Stomach (tissue), 9 donors: ENCODE measurements around the gene SH3BP4. TPM values are rescaled to one million over a fixed set of nuclear protein-coding genes. Genes with fewer than 3 reads are reported as not detected.

Experiments used
- DNase-seq, 2 donors: peaks; one replicate each; pipeline versions ENCODE4 v3.0.0 to v3.0.0-alpha.2; 2013 to 2019
- H3K27ac ChIP-seq, 5 donors: fragments of 200-600 bp in 4 of 5; sonication (generic) in 4 of 5; one replicate each; pipeline ENCODE4 v1.5.1; 2013 to 2019; ENCODE audit warnings: mild to moderate bottlenecking in 1 of 5, moderate library complexity in 1 of 5
- H3K27me3 ChIP-seq, 3 donors: fragments of 200-600 bp; sonication (generic); one replicate each; pipeline ENCODE4 v1.5.1; 2017 to 2019; ENCODE audit warnings: mixed run types in 1 of 3
- H3K36me3 ChIP-seq, 4 donors: fragments of 200-600 bp; sonication (generic); 1 replicate in 3 of 4; 2 replicates in 1 of 4; pipeline ENCODE4 v1.5.1; 2016 to 2019
- H3K4me1 ChIP-seq, 4 donors: fragments of 200-600 bp; sonication (generic); one replicate each; pipeline ENCODE4 v1.5.1; 2016 to 2019
- H3K4me3 ChIP-seq, 4 donors: fragments of 200-600 bp; sonication (generic) in 3 of 4; one replicate each; pipeline ENCODE4 v1.5.1; 2016 to 2019; ENCODE audit warnings: mild to moderate bottlenecking in 1 of 4
- H3K9me3 ChIP-seq, 4 donors: fragments of 200-600 bp; sonication (generic); one replicate each; pipeline ENCODE4 v1.5.1; 2016 to 2019
- CTCF ChIP-seq, 7 experiments: fragments of 450-650 bp in 4 of 7; fragments of 200-600 bp in 3 of 7; sonication (generic) in 3 of 7; IDR thresholded peaks; one replicate each; pipeline ENCODE4 v1.5.1; 2016 to 2019; ENCODE audit warnings: antibody characterized with exemption in 7 of 7, control low read depth in 2 of 7, mild to moderate bottlenecking in 1 of 7
- EP300 ChIP-seq: sonication (generic); formaldehyde crosslinking; IDR thresholded peaks from one replicate; pipeline ENCODE4 v1.6.1; 2017; ENCODE audit warnings: antibody characterized with exemption
- POLR2A ChIP-seq, 4 donors: fragments of 450-650 bp; IDR thresholded peaks; one replicate each; pipeline ENCODE4 v1.6.1; 2016; ENCODE audit warnings: antibody characterized with exemption in 4 of 4, control low read depth in 2 of 4, mild to moderate bottlenecking in 1 of 4, moderate library complexity in 1 of 4
- POLR2AphosphoS5 ChIP-seq, 3 donors: sonication (generic); formaldehyde crosslinking; IDR thresholded peaks; one replicate each; pipeline ENCODE4 v1.6.1; 2016; ENCODE audit warnings: antibody characterized with exemption in 3 of 3
- WGBS, 5 donors: extraction: QIAGEN DNeasy Blood & Tissue Kit in 3 of 5; methylation state at CpG; one replicate each; pipeline versions ENCODE4 v1.1.5 to v1.1.7; 2013 to 2018; 5-methylcytosine and 5-hydroxymethylcytosine counted together
- intact Hi-C: fragments of 100-400 bp; cut with DNase I; formaldehyde crosslinking; loops from one replicate; pipeline ENCODE4 v1.15.1; 2023; ENCODE audit warnings: low total_unique reads
- polyA plus RNA-seq, 3 donors: library from polyadenylated mRNA; stranded (reverse); fragments of 200-250 nt; gene quantifications; one replicate each; pipeline ENCODE4 v1.2.3, GENCODE V29; 2013
- total RNA-seq, 5 donors: library from RNA; depleted of rRNA; stranded (reverse); fragments of >200 nt; gene quantifications; one replicate each; pipeline versions ENCODE4 v1.1.0 to v1.2.3, GENCODE V29; 2014 to 2016
- donor health status: healthy with polysubstance abuse.
- donor health status: Bipolar disorder and iron deficiency.
- donor health status: healthy.

The SH3BP4 gene
- total and polyA plus RNA-seq, 8 donors: 10.2 to 54.0 (median 18.8) TPM

GRCh38 chr2:235082578-235083338 lies 130.9 kb downstream of the SH3BP4 start:
- intact Hi-C loops: no loop called here
- 76 to 85% (median 83%) methylated on average over 8 of the region's 8 CpGs for WGBS, 5 donors
- TF ChIP-seq POLR2AphosphoS5 (IDR thresholded peaks at IDR 0.05) (no peak), EP300 (no peak), CTCF (IDR thresholded peaks at IDR 0.05) (no peak), POLR2A (IDR thresholded peaks at IDR 0.05) (no peak)

GRCh38 chr2:235083822-235084221 lies 132.0 kb downstream of the SH3BP4 start:
- intact Hi-C loops: no loop called here
- WGBS, 5 donors: 73 to 93% (median 88%) methylated on average over 3 of the region's 3 CpGs

More at GRCh38 chr2:235082578-235083338, 130.9 kb downstream of the SH3BP4 start:
- Histone ChIP-seq H3K4me3 (no peak overlapping the region), H3K9me3 (no peaks in the 10 kb centered on the region), H3K4me1 (peaks cover 0 to 6% (median 2%) of the 10 kb centered on the region in 4 donors), H3K27ac (no peak overlapping the region), H3K36me3 (no peaks in the 10 kb centered on the region), H3K27me3 (no peaks in the 10 kb centered on the region)
- no peak for DNase-seq

GRCh38 chr2:235084424-235084823 lies 132.6 kb downstream of the SH3BP4 start:
- Histone ChIP-seq H3K27me3 (peaks cover 0 to 5% (median 0%) of the 10 kb centered on the region in 3 donors), H3K27ac (no peak overlapping the region), H3K4me1 (peaks cover 0 to 14% (median 10%) of the 10 kb centered on the region in 4 donors), H3K4me3 (no peak overlapping the region), H3K36me3 (no peaks in the 10 kb centered on the region), H3K9me3 (no peaks in the 10 kb centered on the region)
- intact Hi-C loops: no loop called here
- no peak for TF ChIP-seq EP300
- no peak for TF ChIP-seq CTCF (IDR thresholded peaks at IDR 0.05)
- no peak for TF ChIP-seq POLR2A (IDR thresholded peaks at IDR 0.05)
- TF ChIP-seq POLR2AphosphoS5 (IDR thresholded peaks at IDR 0.05): no peak
- WGBS, 5 donors: 90 to 95% (median 92%) methylated on average over 5 of the region's 5 CpGs
- no peak for DNase-seq

More at GRCh38 chr2:235083822-235084221, 132.0 kb downstream of the SH3BP4 start:
- DNase-seq: no peak
- no peak overlapping the region for H3K4me3 ChIP-seq
- no peaks in the 10 kb centered on the region for H3K9me3 ChIP-seq
- peaks cover 0 to 14% (median 10%) of the 10 kb centered on the region in 4 donors for H3K4me1 ChIP-seq
- TF ChIP-seq CTCF (IDR thresholded peaks at IDR 0.05) (no peak), POLR2A (IDR thresholded peaks at IDR 0.05) (no peak), EP300 (no peak), POLR2AphosphoS5 (IDR thresholded peaks at IDR 0.05) (no peak)
- no peak overlapping the region for H3K27ac ChIP-seq
- H3K36me3 ChIP-seq: no peaks in the 10 kb centered on the region
- peaks cover 0 to 5% (median 0%) of the 10 kb centered on the region in 3 donors for H3K27me3 ChIP-seq

- Histone ChIP-seq H3K36me3 (no peaks in the 10 kb centered on the region), H3K27me3 (peaks cover 0 to 5% (median 0%) of the 10 kb centered on the region in 3 donors), H3K27ac (no peak overlapping the region), H3K4me3 (no peak overlapping the region), H3K9me3 (no peaks in the 10 kb centered on the region), H3K4me1 (peaks cover 0 to 14% (median 10%) of the 10 kb centered on the region in 4 donors)
- no peak for DNase-seq
- no peak for TF ChIP-seq EP300
- TF ChIP-seq POLR2A (IDR thresholded peaks at IDR 0.05): no peak
- TF ChIP-seq CTCF (IDR thresholded peaks at IDR 0.05): no peak
- no peak for TF ChIP-seq POLR2AphosphoS5 (IDR thresholded peaks at IDR 0.05)
- WGBS, 5 donors: 33 to 70% (median 46%) methylated on average over 1 of the region's 1 CpG
- intact Hi-C loops: no loop called here
These were observed 133.7 kb downstream of the SH3BP4 start for GRCh38 chr2:235085476-235085875.
